ENCODE data around the gene SMAD6.

The SMAD6 gene

DNA sequence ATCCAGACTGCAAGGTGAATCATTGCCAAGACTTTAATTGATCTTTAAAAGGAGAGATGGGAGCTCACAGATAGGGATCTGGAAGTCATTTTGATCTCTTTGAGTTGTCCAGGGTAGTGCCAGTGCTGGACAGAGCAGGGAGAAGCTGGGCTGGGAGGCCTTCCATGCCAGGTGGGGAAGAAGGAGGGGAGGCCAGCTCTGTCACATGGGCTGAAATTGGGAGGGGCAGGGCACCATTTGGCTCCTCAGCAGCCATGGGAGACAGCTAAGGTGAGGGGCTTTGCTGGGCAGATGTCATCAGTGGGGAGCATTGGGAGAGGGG is 23.4 kb downstream of the SMAD6 start:
- Mint-ChIP-seq H3K36me3 (no peaks in the 10 kb centered on the region), H3K27ac (no peak overlapping the region), H3K9me3 (no peaks in the 10 kb centered on the region), H3K4me1 (peaks cover 5% of the 10 kb centered on the region), H3K27me3 (peaks cover 16% of the 10 kb centered on the region), H3K4me3 (no peak overlapping the region)
- ATAC-seq (ENCODE audit: low read depth) (no peak), DNase-seq (ENCODE audit: low spot score in 2 of 2) (no peak)

GRCh38 chr15:66726386-66726785 is 24.4 kb downstream of the SMAD6 start:
- Mint-ChIP-seq H3K27me3 (peaks cover 16% of the 10 kb centered on the region), H3K4me3 (no peak overlapping the region), H3K4me1 (peaks cover 5% of the 10 kb centered on the region), H3K27ac (no peak overlapping the region), H3K9me3 (no peaks in the 10 kb centered on the region), H3K36me3 (no peaks in the 10 kb centered on the region)
- ATAC-seq (ENCODE audit: low read depth), result no peak
- DNase-seq (ENCODE audit: low spot score in 2 of 2), result no peak

- Mint-ChIP-seq H3K27ac (no peak overlapping the region), H3K4me1 (peaks cover 5% of the 10 kb centered on the region), H3K27me3 (peaks cover 5% of the 10 kb centered on the region), H3K4me3 (no peak overlapping the region), H3K36me3 (no peaks in the 10 kb centered on the region), H3K9me3 (no peaks in the 10 kb centered on the region)
- DNase-seq (ENCODE audit: low spot score in 2 of 2), result no peak
- ATAC-seq (ENCODE audit: low read depth), result no peak
These were observed 27.4 kb downstream of the SMAD6 start for GRCh38 chr15:66729331-66729951.

DNA sequence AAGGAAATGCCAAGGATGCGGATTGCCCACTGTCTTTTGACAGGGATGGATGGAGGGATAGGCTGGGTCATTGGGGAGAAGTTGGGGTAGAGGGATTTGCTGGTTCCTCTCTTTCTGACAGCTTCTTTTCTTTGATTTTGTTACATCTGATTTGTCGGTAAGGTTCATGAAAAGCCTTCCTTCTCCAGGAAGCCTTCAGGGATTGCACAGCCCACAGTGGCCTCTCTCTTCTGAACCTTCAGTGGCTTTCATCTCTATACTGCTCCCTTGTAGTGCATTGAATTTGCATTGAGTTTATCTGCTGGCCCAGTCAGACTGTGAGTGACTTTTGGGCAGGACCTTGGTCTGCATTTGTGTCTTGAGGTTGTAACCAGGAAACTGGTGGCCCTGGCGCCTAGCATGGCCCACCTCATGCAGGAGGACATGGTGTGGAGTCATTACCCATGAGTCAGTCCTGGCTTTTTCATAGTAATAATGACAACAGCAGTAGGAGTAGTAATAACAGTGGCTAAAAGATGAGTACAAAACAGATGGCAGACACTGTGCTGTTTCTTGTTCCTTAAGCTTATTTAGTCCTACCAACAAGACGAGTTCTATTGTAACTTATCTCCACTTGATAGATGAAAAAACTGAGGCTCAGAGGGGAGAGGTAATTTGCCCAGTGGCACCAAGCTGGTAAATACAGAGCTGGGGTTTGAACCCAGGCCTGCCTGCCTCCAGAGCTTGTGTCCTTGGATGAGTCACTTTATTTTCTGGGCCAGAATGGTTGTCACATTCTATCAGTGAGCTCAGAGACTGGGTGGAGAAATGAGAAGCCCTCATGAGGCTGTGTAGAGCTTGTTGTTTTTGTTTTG is 28.4 kb downstream of the SMAD6 start:
- Mint-ChIP-seq H3K9me3 (no peaks in the 10 kb centered on the region), H3K27me3 (peaks cover 4% of the 10 kb centered on the region), H3K4me3 (no peak overlapping the region), H3K27ac (no peak overlapping the region), H3K36me3 (no peaks in the 10 kb centered on the region), H3K4me1 (peaks cover 5% of the 10 kb centered on the region)
- no peak for DNase-seq (ENCODE audit: low spot score in 2 of 2)
- ATAC-seq (ENCODE audit: low read depth), result no peak

DNA sequence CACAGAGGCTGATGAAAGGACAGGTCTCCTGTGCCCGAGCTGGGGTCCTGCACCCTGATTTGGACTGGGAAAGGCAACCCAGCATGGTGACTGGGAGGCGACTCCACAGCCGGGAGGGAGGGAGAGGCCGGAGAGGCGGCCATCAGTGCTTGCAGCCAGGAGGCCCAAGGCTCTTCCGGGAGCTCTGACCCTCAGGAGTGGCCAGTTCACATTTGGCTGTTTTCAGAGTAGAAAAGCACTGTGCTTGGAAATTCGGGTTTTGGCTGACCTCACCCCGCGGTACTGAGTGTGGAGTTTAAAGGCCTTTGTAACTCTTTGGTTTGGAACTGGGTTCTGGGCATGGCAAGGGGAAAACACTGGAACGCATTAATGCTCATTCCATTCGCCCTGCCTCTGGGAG is 31.9 kb downstream of the SMAD6 start:
- H3K36me3 Mint-ChIP-seq, result no peaks in the 10 kb centered on the region
- H3K27me3 Mint-ChIP-seq, result peaks cover 4% of the 10 kb centered on the region
- ATAC-seq (ENCODE audit: low read depth) (no peak), DNase-seq (ENCODE audit: low spot score in 2 of 2) (no peak)
- H3K4me3 Mint-ChIP-seq, result no peak overlapping the region
- H3K9me3 Mint-ChIP-seq, result no peaks in the 10 kb centered on the region
- H3K4me1 Mint-ChIP-seq, result no peaks in the 10 kb centered on the region
- H3K27ac Mint-ChIP-seq, result no peak overlapping the region

DNA sequence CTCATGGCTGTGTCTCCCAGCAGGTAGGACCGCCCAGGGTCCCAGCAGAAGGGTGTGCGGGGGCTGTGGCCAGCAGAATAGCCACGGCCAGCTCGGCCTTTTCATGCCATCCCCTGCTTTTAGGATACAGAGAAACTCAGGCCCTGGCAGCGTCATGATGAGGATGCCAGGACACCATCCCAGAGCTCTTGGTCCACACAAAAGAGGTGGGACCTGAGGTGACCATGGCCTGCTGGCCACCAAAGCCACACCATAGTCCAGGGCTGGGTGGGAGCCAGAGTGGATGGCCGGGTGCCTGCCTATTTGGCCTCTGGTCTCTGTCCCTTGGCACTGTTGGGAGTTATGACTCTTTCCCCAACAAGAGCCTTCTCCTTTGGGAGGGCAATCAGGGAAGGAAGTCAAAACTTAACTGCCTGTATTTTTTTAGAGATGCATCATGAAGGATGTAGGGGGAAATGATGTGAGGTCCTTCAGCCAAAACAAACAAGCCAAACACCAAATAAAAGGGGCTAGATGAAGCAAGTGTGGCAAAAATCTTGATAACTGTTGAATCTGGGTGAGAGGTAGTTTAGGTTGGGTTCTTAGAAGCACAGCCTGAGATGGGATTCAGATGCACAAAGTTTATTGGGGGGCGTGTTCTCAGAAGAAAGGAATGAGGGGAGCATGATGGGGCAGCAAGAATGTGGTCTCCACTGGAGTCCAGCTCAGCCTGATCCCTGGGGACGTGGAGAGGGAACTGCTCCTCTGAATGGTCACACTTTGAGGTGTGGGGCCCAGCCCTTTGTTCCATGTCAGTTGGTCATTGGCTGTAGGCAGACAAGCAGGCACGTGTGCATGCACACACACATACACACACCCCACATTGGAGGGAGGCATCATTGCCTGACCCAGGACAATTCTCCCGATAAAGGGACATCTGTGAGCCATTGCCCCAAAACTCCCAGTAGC is 33.2 kb downstream of the SMAD6 start:
- ATAC-seq (ENCODE audit: low read depth) (no peak), DNase-seq (ENCODE audit: low spot score in 2 of 2) (no peak)
- no peak overlapping the region for H3K4me3 Mint-ChIP-seq
- no peaks in the 10 kb centered on the region for H3K36me3 Mint-ChIP-seq
- H3K27ac Mint-ChIP-seq, result no peak overlapping the region
- peaks cover 4% of the 10 kb centered on the region for H3K27me3 Mint-ChIP-seq
- H3K4me1 Mint-ChIP-seq, result no peaks in the 10 kb centered on the region
- no peaks in the 10 kb centered on the region for H3K9me3 Mint-ChIP-seq

DNA sequence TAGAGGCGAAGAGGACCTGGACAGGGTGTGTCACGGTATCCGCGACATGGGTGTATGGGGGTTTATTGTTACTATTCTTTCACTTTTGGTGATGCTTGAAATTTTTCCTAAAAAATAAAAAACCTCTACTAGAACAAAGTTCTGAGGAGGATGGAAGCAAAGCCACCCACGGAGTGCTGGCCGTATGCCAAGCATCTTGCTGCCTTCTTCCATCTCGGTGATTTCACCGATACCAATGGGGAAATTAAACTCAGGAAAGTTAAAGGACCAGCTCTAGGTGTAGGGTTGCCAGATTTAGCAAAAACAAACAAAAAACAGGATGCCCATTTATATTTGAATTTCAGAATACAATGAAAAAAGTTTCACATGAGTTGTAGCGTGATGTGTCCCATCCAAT is 33.9 kb downstream of the SMAD6 start:
- DNase-seq (ENCODE audit: low spot score in 2 of 2) (no peak), ATAC-seq (ENCODE audit: low read depth) (no peak)
- Mint-ChIP-seq H3K9me3 (no peaks in the 10 kb centered on the region), H3K4me1 (no peaks in the 10 kb centered on the region), H3K27ac (no peak overlapping the region), H3K36me3 (no peaks in the 10 kb centered on the region), H3K4me3 (no peak overlapping the region), H3K27me3 (peaks cover 4% of the 10 kb centered on the region)

DNA sequence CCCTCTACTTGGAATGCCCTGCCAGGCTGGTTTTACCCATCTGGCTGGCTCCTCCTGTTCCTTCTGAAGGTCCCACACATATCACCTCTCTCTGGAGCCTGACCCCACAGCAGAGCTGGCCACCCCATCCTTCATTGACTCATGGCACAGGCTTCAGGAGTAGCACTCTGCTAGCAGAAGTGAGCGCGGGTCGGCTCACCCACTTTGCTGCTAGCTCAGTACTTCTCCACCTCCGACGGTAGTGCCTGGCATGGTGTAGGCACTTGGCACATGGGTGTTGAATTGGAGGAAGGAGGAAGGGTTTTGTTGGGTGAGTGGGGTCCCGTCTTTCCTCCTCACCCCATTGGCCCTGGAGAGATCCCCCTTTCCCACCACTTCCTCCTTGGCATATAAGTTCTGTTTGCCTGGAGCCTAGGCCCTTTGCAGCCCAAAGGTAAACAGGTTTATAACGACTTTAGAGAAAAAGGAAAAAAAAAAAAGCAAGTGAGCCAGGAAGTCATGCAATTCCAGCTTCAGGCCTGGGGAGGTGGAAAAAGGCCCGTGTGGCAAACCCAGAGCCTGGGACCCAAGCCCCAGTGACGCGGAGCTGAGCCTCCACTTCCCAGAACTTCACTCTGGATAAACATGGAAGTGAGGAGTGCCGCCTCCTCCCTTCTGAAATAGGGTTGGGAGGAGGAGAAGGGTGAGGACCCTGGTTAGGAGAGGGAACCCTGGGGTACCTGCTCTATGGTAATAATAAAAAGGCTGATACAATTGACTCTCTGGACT is 35.4 kb downstream of the SMAD6 start:
- H3K36me3 Mint-ChIP-seq, result no peaks in the 10 kb centered on the region
- H3K4me3 Mint-ChIP-seq, result no peak overlapping the region
- peaks cover 4% of the 10 kb centered on the region for H3K27me3 Mint-ChIP-seq
- no peak for ATAC-seq (ENCODE audit: low read depth)
- no peak overlapping the region for H3K27ac Mint-ChIP-seq
- H3K4me1 Mint-ChIP-seq, result no peaks in the 10 kb centered on the region
- DNase-seq (ENCODE audit: low spot score in 2 of 2), result no peak
- H3K9me3 Mint-ChIP-seq, result no peaks in the 10 kb centered on the region

- DNase-seq (ENCODE audit: low spot score in 2 of 2), result no peak
- Mint-ChIP-seq H3K4me1 (no peaks in the 10 kb centered on the region), H3K36me3 (no peaks in the 10 kb centered on the region), H3K27me3 (peaks cover 4% of the 10 kb centered on the region), H3K27ac (no peak overlapping the region), H3K4me3 (no peak overlapping the region), H3K9me3 (no peaks in the 10 kb centered on the region)
- ATAC-seq (ENCODE audit: low read depth), result no peak
These were observed 36.1 kb downstream of the SMAD6 start for GRCh38 chr15:66738116-66738515.

GRCh38 chr15:66738595-66738994 is 36.6 kb downstream of the SMAD6 start:
- no peaks in the 10 kb centered on the region for H3K4me1 Mint-ChIP-seq
- DNase-seq (ENCODE audit: low spot score in 2 of 2), result no peak
- no peaks in the 10 kb centered on the region for H3K36me3 Mint-ChIP-seq
- no peak for ATAC-seq (ENCODE audit: low read depth)
- no peak overlapping the region for H3K27ac Mint-ChIP-seq
- no peaks in the 10 kb centered on the region for H3K9me3 Mint-ChIP-seq
- H3K4me3 Mint-ChIP-seq, result no peak overlapping the region
- H3K27me3 Mint-ChIP-seq, result peaks cover 4% of the 10 kb centered on the region

DNA sequence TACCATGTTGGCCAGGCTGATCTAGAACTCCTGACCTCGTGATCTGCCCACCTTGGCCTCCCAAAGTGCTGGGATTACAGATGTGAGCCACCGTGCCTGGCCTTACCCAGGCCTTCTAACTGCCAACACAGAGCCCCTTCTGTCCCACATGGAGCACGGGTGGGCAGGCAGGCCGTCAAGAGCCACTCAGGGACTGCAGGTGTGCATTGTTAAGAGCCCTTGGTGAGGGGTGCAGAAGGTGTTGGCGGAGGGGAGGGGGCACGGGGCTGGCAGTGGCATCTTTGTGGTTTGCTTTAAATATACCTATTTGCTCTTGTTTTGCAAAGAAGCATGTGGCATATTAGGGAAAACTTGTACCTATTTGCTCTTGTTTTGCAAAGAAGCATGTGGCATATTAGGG is 37.3 kb downstream of the SMAD6 start:
- H3K4me1 Mint-ChIP-seq, result no peaks in the 10 kb centered on the region
- no peaks in the 10 kb centered on the region for H3K36me3 Mint-ChIP-seq
- peaks cover 4% of the 10 kb centered on the region for H3K27me3 Mint-ChIP-seq
- no peak overlapping the region for H3K4me3 Mint-ChIP-seq
- DNase-seq (ENCODE audit: low spot score in 2 of 2) (no peak), ATAC-seq (ENCODE audit: low read depth) (no peak)
- no peak overlapping the region for H3K27ac Mint-ChIP-seq
- H3K9me3 Mint-ChIP-seq, result no peaks in the 10 kb centered on the region

DNA sequence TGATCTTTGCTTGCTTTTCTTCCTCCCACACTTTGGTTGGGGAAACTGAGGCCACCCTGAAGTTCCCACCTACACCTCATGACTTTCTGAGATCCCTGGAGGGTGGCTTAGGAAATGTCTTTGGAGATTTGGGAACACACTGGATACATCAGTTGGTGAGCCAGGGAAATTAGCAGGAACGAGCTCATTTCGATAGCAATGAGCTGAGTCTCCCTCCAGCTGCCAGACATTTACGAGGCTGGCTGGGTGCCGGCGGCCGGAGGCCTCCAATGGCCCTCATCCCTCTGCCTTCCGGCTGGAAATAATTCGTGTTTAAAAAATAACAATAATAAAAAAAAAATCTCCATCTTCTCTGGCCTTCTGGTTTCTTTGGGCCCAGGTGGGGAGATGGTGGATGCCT is 38.8 kb downstream of the SMAD6 start:
- H3K27ac Mint-ChIP-seq, result no peak overlapping the region
- peaks cover 2% of the 10 kb centered on the region for H3K4me1 Mint-ChIP-seq
- ATAC-seq (ENCODE audit: low read depth), result no peak
- no peaks in the 10 kb centered on the region for H3K9me3 Mint-ChIP-seq
- peaks cover 5% of the 10 kb centered on the region for H3K27me3 Mint-ChIP-seq
- DNase-seq (ENCODE audit: low spot score in 2 of 2), result no peak
- H3K36me3 Mint-ChIP-seq, result no peaks in the 10 kb centered on the region
- H3K4me3 Mint-ChIP-seq, result no peak overlapping the region

- Mint-ChIP-seq H3K27me3 (peaks cover 5% of the 10 kb centered on the region), H3K27ac (no peak overlapping the region), H3K4me3 (no peak overlapping the region), H3K36me3 (no peaks in the 10 kb centered on the region), H3K4me1 (peaks cover 2% of the 10 kb centered on the region), H3K9me3 (no peaks in the 10 kb centered on the region)
- DNase-seq (ENCODE audit: low spot score in 2 of 2) (no peak), ATAC-seq (ENCODE audit: low read depth) (no peak)
These were observed 39.6 kb downstream of the SMAD6 start for GRCh38 chr15:66741646-66742045.

- Mint-ChIP-seq H3K27me3 (peaks cover 5% of the 10 kb centered on the region), H3K36me3 (no peaks in the 10 kb centered on the region), H3K27ac (no peak overlapping the region), H3K4me1 (peaks cover 2% of the 10 kb centered on the region), H3K9me3 (no peaks in the 10 kb centered on the region), H3K4me3 (no peak overlapping the region)
- ATAC-seq (ENCODE audit: low read depth), result no peak
- DNase-seq (ENCODE audit: low spot score in 2 of 2), result no peak
These were observed 40.2 kb downstream of the SMAD6 start for GRCh38 chr15:66742286-66742685.

All from memory B cell (primary cell).